ENCODE data around the gene SLC4A7. TPM values are rescaled to one million over a fixed set of nuclear protein-coding genes. Genes with fewer than 3 reads are reported as not detected.

Gene SLC4A7
- total and polyA plus RNA-seq, 9 of the 15 experiments (the other 6 are each of a cell fraction or from before 2014, with no cell fraction given) = 1.7 to 13.6 (median 8.0) TPM

- TF ChIP-seq PRDM10 (IDR thresholded peaks at IDR 0.05; ENCODE audit: partially characterized antibody) (no peak), MAFG (tag; conservative IDR thresholded peaks at IDR 0.05) (no peak), ZNF324 (CRISPR knock-in tag; IDR thresholded peaks at IDR 0.05) (no peak), PCBP1 (IDR thresholded peaks at IDR 0.05; ENCODE audit: low read depth, low read length, poor library complexity, severe bottlenecking) (no peak), ZNF212 (CRISPR knock-in tag; IDR thresholded peaks at IDR 0.05) (no peak), HINFP (tag; conservative IDR thresholded peaks at IDR 0.05; ENCODE audit: low read depth) (no peak)
These were observed 92.4 kb downstream of the SLC4A7 start (continued) for GRCh38 chr3:27391796-27392195.

- ChIA-PET POLR2A (no interaction called here), CTCF (ENCODE audit: low intra/inter-chr PET ratio) (no interaction called here)
- intact Hi-C loops (cut with micrococcal nuclease) (no loop called here), in situ Hi-C loops (cut with MboI) (no loop called here)
- Histone ChIP-seq H3K27ac (ENCODE audit: extremely low read depth, low read depth, low read length) (no peak overlapping the region), H2AFZ (ENCODE audit: low read depth, low read length) (no peak overlapping the region), H3K79me2 (ENCODE audit: control insufficient read depth, insufficient read depth, low read length) (no peaks in the 10 kb centered on the region), H4K20me1 (replicated peaks; ENCODE audit: control insufficient read depth, insufficient read depth, low read length) (no peaks in the 10 kb centered on the region), H3K4me3 (no peak overlapping the region), H3K4me2 (ENCODE audit: insufficient read depth, low read length) (no peak overlapping the region), H3K27me3 (ENCODE audit: control insufficient read depth in 2 of 2, insufficient read depth in 2 of 2, low read length in 2 of 2) (no peaks in the 10 kb centered on the region), H3K9me1 (ENCODE audit: control insufficient read depth, insufficient read depth, low read length) (no peaks in the 10 kb centered on the region), H3K4me1 (replicated peaks in 1 of 2; ENCODE audit: control insufficient read depth in 2 of 2, insufficient read depth in 2 of 2, low read length in 2 of 2) (no peaks in the 10 kb centered on the region), H3K9me3 (replicated peaks; ENCODE audit: control insufficient read depth, insufficient read depth, low read depth, low read length) (no peaks in the 10 kb centered on the region), H3K36me3 (ENCODE audit: control insufficient read depth, insufficient read depth, low read length) (no peaks in the 10 kb centered on the region), H3K9ac (ENCODE audit: insufficient read depth in 1 of 2, low read depth in 2 of 2, low read length in 2 of 2) (no peak overlapping the region)
- no peak for DNase-seq (ENCODE audit: extremely low read depth in 1 of 4, low spot score in 3 of 4)
- FAIRE-seq = no peak
- BruUV-seq (replicated peaks) = no TSS peak
- WGBS (ENCODE audit: insufficient coverage, low coverage, missing lambda C conversion rate) = 31% methylated on average over 1 of the region's 1 CpG
- no peak for ATAC-seq
- TF ChIP-seq ZNF512 (tag; IDR thresholded peaks at IDR 0.05) (no peak), DIDO1 (tag; IDR thresholded peaks at IDR 0.05; ENCODE audit: low read depth) (no peak), MYNN (IDR thresholded peaks at IDR 0.05) (no peak), MYNN (CRISPR knock-in tag; IDR thresholded peaks at IDR 0.05) (no peak), NFXL1 (CRISPR knock-in tag; IDR thresholded peaks at IDR 0.05) (no peak), ZNF639 (CRISPR knock-in tag; conservative IDR thresholded peaks at IDR 0.05 in 1 of 2, IDR thresholded peaks at IDR 0.05 in 1 of 2) (no peak), HMG20B (CRISPR knock-in tag; IDR thresholded peaks at IDR 0.05) (no peak)
These were observed 96.6 kb downstream of the SLC4A7 start for GRCh38 chr3:27387625-27388024.
